ENCODE measurements around the gene PCGF3. TPM values are rescaled to one million over a fixed set of nuclear protein-coding genes. Genes with fewer than 3 reads are reported as not detected.
"Not testable (repeated sequence)": the region's sequence is repeated elsewhere in the genome, so short reads cannot be mapped to it uniquely, and the experiment has no call there.

PCGF3 gene
- total RNA-seq, 1 experiment from 2014 or later = 18.7 TPM

GRCh38 chr4:732911-733630, 27.4 kb downstream of the PCGF3 start:
- H3K79me2 ChIP-seq (ENCODE audit: low read length) = peaks cover under 1% of the 10 kb centered on the region; the same call in 1 of the 2 replicates
- H3K9ac ChIP-seq (ENCODE audit: low read length) = no peak overlapping the region
- H3K4me2 ChIP-seq (ENCODE audit: low read depth, low read length, poor library complexity, severe bottlenecking) = no peak overlapping the region
- H3K9me2 ChIP-seq (replicated peaks; ENCODE audit: insufficient read depth, low read length) = no peaks in the 10 kb centered on the region
- no peak overlapping the region for H3K4me3 ChIP-seq (ENCODE audit: low read length)
- DNase-seq = no peak
- no peaks in the 10 kb centered on the region for H3K4me1 ChIP-seq (ENCODE audit: low read length)
- no peaks in the 10 kb centered on the region for H4K20me1 ChIP-seq (ENCODE audit: insufficient read depth, low read depth, low read length)
- H3K27ac ChIP-seq (ENCODE audit: low read length) = no peak overlapping the region
- H2AFZ ChIP-seq (ENCODE audit: low read length) = no peak overlapping the region
- no peaks in the 10 kb centered on the region; the same call in none of the 2 replicates for H3K36me3 ChIP-seq (ENCODE audit: insufficient read depth, low read length)
- H3K27me3 ChIP-seq (ENCODE audit: low read length) = no peaks in the 10 kb centered on the region
- H3K9me3 ChIP-seq (ENCODE audit: low read length) = no peaks in the 10 kb centered on the region

GRCh38 chr4:733631-733980, 28.0 kb downstream of the PCGF3 start:
- Histone ChIP-seq H3K4me2 (ENCODE audit: low read depth, low read length, poor library complexity, severe bottlenecking) (no peak overlapping the region), H3K4me3 (ENCODE audit: low read length) (no peak overlapping the region), H4K20me1 (ENCODE audit: insufficient read depth, low read depth, low read length) (no peaks in the 10 kb centered on the region), H3K9me3 (ENCODE audit: low read length) (no peaks in the 10 kb centered on the region), H3K79me2 (ENCODE audit: low read length) (no peaks in the 10 kb centered on the region), H3K9me2 (replicated peaks; ENCODE audit: insufficient read depth, low read length) (no peaks in the 10 kb centered on the region), H3K36me3 (ENCODE audit: insufficient read depth, low read length) (no peaks in the 10 kb centered on the region; the same call in none of the 2 replicates), H3K27me3 (ENCODE audit: low read length) (no peaks in the 10 kb centered on the region), H3K9ac (ENCODE audit: low read length) (no peak overlapping the region), H3K4me1 (ENCODE audit: low read length) (no peaks in the 10 kb centered on the region), H3K27ac (ENCODE audit: low read length) (no peak overlapping the region), H2AFZ (ENCODE audit: low read length) (no peak overlapping the region)
- DNase-seq = no peak

- no peak overlapping the region for H3K9ac ChIP-seq (ENCODE audit: low read length)
- no peak overlapping the region for H2AFZ ChIP-seq (ENCODE audit: low read length)
- no peak overlapping the region for H3K27ac ChIP-seq (ENCODE audit: low read length)
- no peaks in the 10 kb centered on the region for H4K20me1 ChIP-seq (ENCODE audit: insufficient read depth, low read depth, low read length)
- no peak overlapping the region for H3K4me2 ChIP-seq (ENCODE audit: low read depth, low read length, poor library complexity, severe bottlenecking)
- H3K79me2 ChIP-seq (ENCODE audit: low read length) = no peaks in the 10 kb centered on the region
- DNase-seq = no peak
- no peaks in the 10 kb centered on the region; the same call in none of the 2 replicates for H3K36me3 ChIP-seq (ENCODE audit: insufficient read depth, low read length)
- no peak overlapping the region for H3K4me3 ChIP-seq (ENCODE audit: low read length)
- no peaks in the 10 kb centered on the region for H3K9me2 ChIP-seq (replicated peaks; ENCODE audit: insufficient read depth, low read length)
- H3K27me3 ChIP-seq (ENCODE audit: low read length) = no peaks in the 10 kb centered on the region
- no peaks in the 10 kb centered on the region for H3K9me3 ChIP-seq (ENCODE audit: low read length)
- H3K4me1 ChIP-seq (ENCODE audit: low read length) = no peaks in the 10 kb centered on the region
Measured at GRCh38 chr4:734075-734474, 28.4 kb downstream of the PCGF3 start.

GRCh38 chr4:734951-735350, 29.3 kb downstream of the PCGF3 start:
- Histone ChIP-seq H3K27me3 (ENCODE audit: low read length) (no peaks in the 10 kb centered on the region), H3K4me2 (ENCODE audit: low read depth, low read length, poor library complexity, severe bottlenecking) (no peak overlapping the region), H3K4me1 (ENCODE audit: low read length) (no peaks in the 10 kb centered on the region), H2AFZ (ENCODE audit: low read length) (no peak overlapping the region), H3K9ac (ENCODE audit: low read length) (no peak overlapping the region), H3K9me2 (replicated peaks; ENCODE audit: insufficient read depth, low read length) (no peaks in the 10 kb centered on the region), H3K79me2 (ENCODE audit: low read length) (no peaks in the 10 kb centered on the region), H3K9me3 (ENCODE audit: low read length) (no peaks in the 10 kb centered on the region), H4K20me1 (ENCODE audit: insufficient read depth, low read depth, low read length) (no peaks in the 10 kb centered on the region), H3K36me3 (ENCODE audit: insufficient read depth, low read length) (no peaks in the 10 kb centered on the region; the same call in none of the 2 replicates), H3K4me3 (ENCODE audit: low read length) (no peak overlapping the region), H3K27ac (ENCODE audit: low read length) (no peak overlapping the region)
- no peak for DNase-seq

- H3K27ac ChIP-seq (ENCODE audit: low read length) = no peak overlapping the region
- H3K4me1 ChIP-seq (ENCODE audit: low read length) = no peaks in the 10 kb centered on the region
- H3K4me2 ChIP-seq (ENCODE audit: low read depth, low read length, poor library complexity, severe bottlenecking) = no peak overlapping the region
- no peaks in the 10 kb centered on the region for H3K79me2 ChIP-seq (ENCODE audit: low read length)
- no peaks in the 10 kb centered on the region for H3K9me3 ChIP-seq (ENCODE audit: low read length)
- no peak overlapping the region for H3K9ac ChIP-seq (ENCODE audit: low read length)
- DNase-seq = no peak
- no peak overlapping the region for H3K4me3 ChIP-seq (ENCODE audit: low read length)
- H4K20me1 ChIP-seq (ENCODE audit: insufficient read depth, low read depth, low read length) = no peaks in the 10 kb centered on the region
- H2AFZ ChIP-seq (ENCODE audit: low read length) = no peak overlapping the region
- H3K27me3 ChIP-seq (ENCODE audit: low read length) = no peaks in the 10 kb centered on the region
- no peaks in the 10 kb centered on the region; the same call in none of the 2 replicates for H3K36me3 ChIP-seq (ENCODE audit: insufficient read depth, low read length)
- H3K9me2 ChIP-seq (replicated peaks; ENCODE audit: insufficient read depth, low read length) = no peaks in the 10 kb centered on the region
Measured at GRCh38 chr4:735583-735982, 30.0 kb downstream of the PCGF3 start.

- H4K20me1 ChIP-seq (ENCODE audit: insufficient read depth, low read depth, low read length); H3K4me1 ChIP-seq (ENCODE audit: low read length); H3K27me3 ChIP-seq (ENCODE audit: low read length); H3K36me3 ChIP-seq (ENCODE audit: insufficient read depth, low read length); DNase-seq; H3K9ac ChIP-seq (ENCODE audit: low read length); H3K4me3 ChIP-seq (ENCODE audit: low read length); H3K4me2 ChIP-seq (ENCODE audit: low read depth, low read length, poor library complexity, severe bottlenecking); H3K9me3 ChIP-seq (ENCODE audit: low read length); H3K27ac ChIP-seq (ENCODE audit: low read length); H2AFZ ChIP-seq (ENCODE audit: low read length); H3K9me2 ChIP-seq (replicated peaks; ENCODE audit: insufficient read depth, low read length); H3K79me2 ChIP-seq (ENCODE audit: low read length): not testable (repeated sequence)
Measured at GRCh38 chr4:736561-736960, 30.9 kb downstream of the PCGF3 start.

GRCh38 chr4:738781-739280, 33.2 kb downstream of the PCGF3 start:
- H3K27ac ChIP-seq (ENCODE audit: low read length) = no peak overlapping the region
- DNase-seq = no peak
- H3K36me3 ChIP-seq (ENCODE audit: insufficient read depth, low read length) = no peaks in the 10 kb centered on the region; the same call in 1 of the 2 replicates
- H4K20me1 ChIP-seq (ENCODE audit: insufficient read depth, low read depth, low read length) = no peaks in the 10 kb centered on the region
- H2AFZ ChIP-seq (ENCODE audit: low read length) = no peak overlapping the region
- H3K9me2 ChIP-seq (replicated peaks; ENCODE audit: insufficient read depth, low read length) = no peaks in the 10 kb centered on the region
- H3K4me1 ChIP-seq (ENCODE audit: low read length) = no peaks in the 10 kb centered on the region
- H3K79me2 ChIP-seq (ENCODE audit: low read length) = no peaks in the 10 kb centered on the region
- no peak overlapping the region for H3K9ac ChIP-seq (ENCODE audit: low read length)
- no peak overlapping the region for H3K4me2 ChIP-seq (ENCODE audit: low read depth, low read length, poor library complexity, severe bottlenecking)
- no peaks in the 10 kb centered on the region for H3K27me3 ChIP-seq (ENCODE audit: low read length)
- no peak overlapping the region for H3K4me3 ChIP-seq (ENCODE audit: low read length)
- H3K9me3 ChIP-seq (ENCODE audit: low read length) = no peaks in the 10 kb centered on the region

GRCh38 chr4:739569-739968, 33.9 kb downstream of the PCGF3 start:
- H3K36me3 ChIP-seq (ENCODE audit: insufficient read depth, low read length) = no peaks in the 10 kb centered on the region; the same call in 1 of the 2 replicates
- no peak overlapping the region for H2AFZ ChIP-seq (ENCODE audit: low read length)
- H3K4me2 ChIP-seq (ENCODE audit: low read depth, low read length, poor library complexity, severe bottlenecking) = no peak overlapping the region
- DNase-seq = no peak
- H3K4me1 ChIP-seq (ENCODE audit: low read length) = no peaks in the 10 kb centered on the region
- no peaks in the 10 kb centered on the region for H3K27me3 ChIP-seq (ENCODE audit: low read length)
- H3K4me3 ChIP-seq (ENCODE audit: low read length) = no peak overlapping the region
- no peaks in the 10 kb centered on the region for H3K79me2 ChIP-seq (ENCODE audit: low read length)
- no peaks in the 10 kb centered on the region for H4K20me1 ChIP-seq (ENCODE audit: insufficient read depth, low read depth, low read length)
- H3K9me3 ChIP-seq (ENCODE audit: low read length) = no peaks in the 10 kb centered on the region
- no peaks in the 10 kb centered on the region for H3K9me2 ChIP-seq (replicated peaks; ENCODE audit: insufficient read depth, low read length)
- no peak overlapping the region for H3K27ac ChIP-seq (ENCODE audit: low read length)
- H3K9ac ChIP-seq (ENCODE audit: low read length) = no peak overlapping the region

Measured in Karpas-422 (cell line).